Hair follicular keratinocyte (primary cell): ENCODE measurements around the gene PAX9. TPM values are rescaled to one million over a fixed set of nuclear protein-coding genes. Genes with fewer than 3 reads are reported as not detected.

Source experiments
- total RNA-seq: library from RNA; depleted of rRNA; stranded (reverse); fragments of >200 nt; gene quantifications from 2 replicates; pipeline ENCODE4 v1.2.3, GENCODE V29; 2015

PAX9 gene
- total RNA-seq, result under 0.01 and 0.04 TPM in 2 replicates

DNA sequence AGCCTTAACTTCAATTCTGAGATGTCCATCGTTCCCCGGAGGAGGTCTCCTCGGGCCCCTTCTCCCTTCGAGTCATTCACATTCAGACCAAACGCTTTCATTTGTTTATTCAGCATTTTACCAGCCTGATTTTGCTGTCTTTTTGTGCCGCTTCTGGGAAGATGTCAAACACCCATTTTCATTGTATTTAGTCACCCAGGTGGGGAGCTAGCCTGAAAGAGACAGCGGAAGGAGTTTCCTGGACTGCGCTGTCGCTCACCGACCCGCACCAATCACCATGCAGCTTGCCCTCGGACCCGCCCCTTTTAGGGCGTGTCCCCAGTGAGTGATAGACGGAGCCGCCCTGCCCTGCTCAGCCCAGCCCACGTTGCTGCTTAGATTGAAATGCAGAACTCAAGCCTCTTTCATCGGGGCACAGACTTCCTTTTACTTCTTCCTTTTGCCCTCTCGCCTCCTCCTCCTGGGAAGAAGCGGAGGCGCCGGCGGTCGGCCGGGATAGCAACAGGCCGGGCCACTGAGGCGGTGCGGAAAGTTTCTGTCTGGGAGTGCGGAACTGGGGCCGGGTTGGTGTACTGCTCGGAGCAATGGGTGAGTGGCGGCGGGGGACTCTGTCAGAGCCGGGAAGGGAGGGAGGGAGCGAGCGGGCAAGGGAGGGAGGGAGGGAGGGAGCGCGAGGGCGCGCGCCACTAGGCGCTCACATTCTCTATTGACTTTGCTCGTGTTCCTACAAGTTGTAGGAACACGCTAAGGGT is at the start of gene PAX9:
TSS of gene PAX9 (plus strand) at position 355 of the 752 bp plus-strand sequence. CDS start at position 585, 230 bp downstream.

Other genes starting within 250 kb of the PAX9 start
- gene NKX2-1, start 141.6 kb upstream of the PAX9 start, total RNA-seq, result not detected in 2 replicates
- 0.86 TPM in 1 of 2 replicates, not detected in the other for gene NKX2-8, start 79.2 kb upstream of the PAX9 start, total RNA-seq